ENCODE measurements around the gene ICAM4. TPM values are rescaled to one million over a fixed set of nuclear protein-coding genes. Genes with fewer than 3 reads are reported as not detected.

The ICAM4 gene
- total and polyA plus RNA-seq, 2 of the 13 experiments (the other 11 are each of a cell fraction or from before 2014, with no cell fraction given): 2.9 to 4.0 TPM

- Histone ChIP-seq H3K9ac (ENCODE audit: insufficient read depth, low read depth, low read length) (no peak overlapping the region), H4K20me1 (ENCODE audit: insufficient read depth, low read length) (no peaks in the 10 kb centered on the region), H3K79me2 (ENCODE audit: insufficient read depth, low read length) (no peaks in the 10 kb centered on the region), H3K9me3 (ENCODE audit: low read length) (no peaks in the 10 kb centered on the region), H3K4me3 (replicated peaks in 1 of 3; ENCODE audit: insufficient read depth in 1 of 3, low read depth in 2 of 3, low read length in 3 of 3) (peak overlapping the region in 2 of 3 experiments; percentile 49 to 61; a peak in 5 of 6 replicates), H3K27ac (ENCODE audit: extremely low read length, insufficient read depth, low read length) (no peak overlapping the region), H2AFZ (ENCODE audit: low read length) (no peak overlapping the region), H3K4me2 (ENCODE audit: low read depth, low read length) (peak overlapping the region; percentile 74), H3K27me3 (ENCODE audit: control insufficient read depth in 1 of 2, insufficient read depth in 2 of 2, low read length in 2 of 2) (peaks cover 0 to 18% of the 10 kb centered on the region in 2 experiments; a peak in 3 of 5 replicates), H3K36me3 (replicated peaks in 1 of 2; ENCODE audit: control insufficient read depth in 1 of 2, insufficient read depth in 2 of 2, low read length in 2 of 2) (no peaks in the 10 kb centered on the region), H3K4me1 (ENCODE audit: insufficient read depth, low read length) (peaks cover 49% of the 10 kb centered on the region)
- FAIRE-seq: no peak
- in situ Hi-C loops (cut with HindIII; ENCODE audit: extremely low pct_ligation_motif_present, low pct_unique_long_range_greater_than_20kb): no loop called here
- no TSS peak for BruUV-seq (replicated peaks)
- WGBS (ENCODE audit: low lambda C conversion rate): 55% methylated on average over 28 of the region's 48 CpGs
- no peak for DNase-seq (ENCODE audit: low spot score)
- intact Hi-C loops (cut with micrococcal nuclease; ENCODE audit: unreplicated experiment): no loop called here
- ATAC-seq: peak; percentile 7; the same call in 2 of the 3 replicates
- POLR2A ChIA-PET: no interaction called here
- CTCF ChIA-PET (ENCODE audit: low intra/inter-chr PET ratio, low total read pairs): no interaction called here
- TF ChIP-seq ZNF788 (CRISPR knock-in tag; IDR thresholded peaks at IDR 0.05; ENCODE audit: borderline replicate concordance) (no peak), ZNF609 (CRISPR knock-in tag; IDR thresholded peaks at IDR 0.05; ENCODE audit: borderline replicate concordance) (no peak), ZNF687 (CRISPR knock-in tag; IDR thresholded peaks at IDR 0.05) (peak; percentile 60; the same call in 1 of the 2 replicates), CTCF (CRISPR knock-in tag; IDR thresholded peaks at IDR 0.05) (peak; percentile 56), CENPT (CRISPR knock-in tag; IDR thresholded peaks at IDR 0.05; ENCODE audit: low read depth) (no peak), ZBTB2 (CRISPR knock-in tag; IDR thresholded peaks at IDR 0.05; ENCODE audit: low read depth) (no peak), ZNF605 (CRISPR knock-in tag; IDR thresholded peaks at IDR 0.05) (0 out of 2 replicates have a peak, but pooled peaks have one; percentile 22), MEIS2 (CRISPR knock-in tag; IDR thresholded peaks at IDR 0.05) (no peak), NCOA1 (CRISPR knock-in tag; IDR thresholded peaks at IDR 0.05) (no peak), ZNF839 (CRISPR knock-in tag; IDR thresholded peaks at IDR 0.05; ENCODE audit: borderline replicate concordance) (no peak), MXD4 (CRISPR knock-in tag; IDR thresholded peaks at IDR 0.05) (0 out of 2 replicates have a peak, but pooled peaks have one; percentile 32)
Measured at GRCh38 chr19:10295305-10295846, 8.6 kb downstream of the ICAM4 start.
